ENCODE data around the gene PRTN3.
"Not testable (repeated sequence)": the region's sequence is repeated elsewhere in the genome, so short reads cannot be mapped to it uniquely, and the experiment has no call there.

PRTN3 gene

GRCh38 chr19:814152-815078, 26.4 kb upstream of the PRTN3 start:
- H3K27me3 ChIP-seq (replicated peaks; ENCODE audit: control insufficient read depth, insufficient read depth, low read length), result no peaks in the 10 kb centered on the region
- peaks cover 17% of the 10 kb centered on the region for H3K36me3 ChIP-seq (ENCODE audit: control insufficient read depth, insufficient read depth, low read length)
- no peak overlapping the region for H3K4me3 ChIP-seq (replicated peaks; ENCODE audit: low read depth, low read length)
- DNase-seq (ENCODE audit: extremely low read depth, insufficient read length), result peak; percentile 55
- TF ChIP-seq, protein P1, sequence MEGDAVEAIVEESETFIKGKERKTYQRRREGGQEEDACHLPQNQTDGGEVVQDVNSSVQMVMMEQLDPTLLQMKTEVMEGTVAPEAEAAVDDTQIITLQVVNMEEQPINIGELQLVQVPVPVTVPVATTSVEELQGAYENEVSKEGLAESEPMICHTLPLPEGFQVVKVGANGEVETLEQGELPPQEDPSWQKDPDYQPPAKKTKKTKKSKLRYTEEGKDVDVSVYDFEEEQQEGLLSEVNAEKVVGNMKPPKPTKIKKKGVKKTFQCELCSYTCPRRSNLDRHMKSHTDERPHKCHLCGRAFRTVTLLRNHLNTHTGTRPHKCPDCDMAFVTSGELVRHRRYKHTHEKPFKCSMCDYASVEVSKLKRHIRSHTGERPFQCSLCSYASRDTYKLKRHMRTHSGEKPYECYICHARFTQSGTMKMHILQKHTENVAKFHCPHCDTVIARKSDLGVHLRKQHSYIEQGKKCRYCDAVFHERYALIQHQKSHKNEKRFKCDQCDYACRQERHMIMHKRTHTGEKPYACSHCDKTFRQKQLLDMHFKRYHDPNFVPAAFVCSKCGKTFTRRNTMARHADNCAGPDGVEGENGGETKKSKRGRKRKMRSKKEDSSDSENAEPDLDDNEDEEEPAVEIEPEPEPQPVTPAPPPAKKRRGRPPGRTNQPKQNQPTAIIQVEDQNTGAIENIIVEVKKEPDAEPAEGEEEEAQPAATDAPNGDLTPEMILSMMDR (IDR thresholded peaks at IDR 0.05; ENCODE audit: insufficient read depth, low read length, poor library complexity, severe bottlenecking), result no peak

- Histone ChIP-seq H3K27me3 (replicated peaks; ENCODE audit: control insufficient read depth, insufficient read depth, low read length) (no peaks in the 10 kb centered on the region), H3K36me3 (ENCODE audit: control insufficient read depth, insufficient read depth, low read length) (peaks cover 11% of the 10 kb centered on the region), H3K4me3 (replicated peaks; ENCODE audit: low read depth, low read length) (no peak overlapping the region)
- TF ChIP-seq, protein P1 (IDR thresholded peaks at IDR 0.05; ENCODE audit: insufficient read depth, low read length, poor library complexity, severe bottlenecking), result no peak
- DNase-seq (ENCODE audit: extremely low read depth, insufficient read length), result no peak
Observed at GRCh38 chr19:815079-815774, 25.6 kb upstream of the PRTN3 start.

- peaks cover 4% of the 10 kb centered on the region for H3K36me3 ChIP-seq (ENCODE audit: control insufficient read depth, insufficient read depth, low read length)
- no peaks in the 10 kb centered on the region for H3K27me3 ChIP-seq (replicated peaks; ENCODE audit: control insufficient read depth, insufficient read depth, low read length)
- TF ChIP-seq, protein P1 (IDR thresholded peaks at IDR 0.05; ENCODE audit: insufficient read depth, low read length, poor library complexity, severe bottlenecking), result no peak
- DNase-seq (ENCODE audit: extremely low read depth, insufficient read length), result no peak
- H3K4me3 ChIP-seq (replicated peaks; ENCODE audit: low read depth, low read length), result no peak overlapping the region
Observed at GRCh38 chr19:815775-816499, 24.9 kb upstream of the PRTN3 start.

DNA sequence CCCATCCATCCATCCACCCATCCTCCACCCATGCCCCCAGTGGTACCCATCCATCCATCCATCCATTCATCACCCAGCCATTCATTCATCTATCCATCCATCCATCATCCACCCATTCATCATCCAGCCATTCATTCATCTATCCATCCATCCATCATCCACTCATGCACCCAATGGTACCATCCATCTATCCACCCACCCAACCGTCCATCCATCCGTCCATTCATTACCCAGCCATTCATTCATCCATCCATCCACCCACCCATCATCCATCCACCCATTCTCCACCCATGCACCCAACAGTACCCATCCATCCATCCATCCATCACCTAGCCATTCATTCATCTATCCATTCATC, 24.3 kb upstream of the PRTN3 start:
- TF ChIP-seq, protein P1 (IDR thresholded peaks at IDR 0.05; ENCODE audit: insufficient read depth, low read length, poor library complexity, severe bottlenecking), result no peak
- Histone ChIP-seq H3K4me3 (replicated peaks; ENCODE audit: low read depth, low read length) (no peak overlapping the region), H3K36me3 (ENCODE audit: control insufficient read depth, insufficient read depth, low read length) (peaks cover 3% of the 10 kb centered on the region), H3K27me3 (replicated peaks; ENCODE audit: control insufficient read depth, insufficient read depth, low read length) (no peaks in the 10 kb centered on the region)
- DNase-seq (ENCODE audit: extremely low read depth, insufficient read length), result no peak

- H3K4me3 ChIP-seq (replicated peaks; ENCODE audit: low read depth, low read length), result not testable (repeated sequence)
Observed at GRCh38 chr19:820212-820611, 20.6 kb upstream of the PRTN3 start.

More at GRCh38 chr19:820212-820611, 20.6 kb upstream of the PRTN3 start:
- not testable (repeated sequence) for H3K36me3 ChIP-seq (ENCODE audit: control insufficient read depth, insufficient read depth, low read length); DNase-seq (ENCODE audit: extremely low read depth, insufficient read length); H3K27me3 ChIP-seq (replicated peaks; ENCODE audit: control insufficient read depth, insufficient read depth, low read length)

Measured in GM06990 (cell line).